GM21619 (cell line): Measurements from ENCODE around the gene HAP1.
"Not testable (repeated sequence)": the region's sequence is repeated elsewhere in the genome, so short reads cannot be mapped to it uniquely, and the experiment has no call there.

ENCODE experiments used
- ATAC-seq: cut with Tn5 transposase; IDR thresholded peaks from one replicate; pipeline ENCODE4 v1.9.1; 2021; ENCODE audit not compliant: unreplicated experiment

Gene HAP1

DNA sequence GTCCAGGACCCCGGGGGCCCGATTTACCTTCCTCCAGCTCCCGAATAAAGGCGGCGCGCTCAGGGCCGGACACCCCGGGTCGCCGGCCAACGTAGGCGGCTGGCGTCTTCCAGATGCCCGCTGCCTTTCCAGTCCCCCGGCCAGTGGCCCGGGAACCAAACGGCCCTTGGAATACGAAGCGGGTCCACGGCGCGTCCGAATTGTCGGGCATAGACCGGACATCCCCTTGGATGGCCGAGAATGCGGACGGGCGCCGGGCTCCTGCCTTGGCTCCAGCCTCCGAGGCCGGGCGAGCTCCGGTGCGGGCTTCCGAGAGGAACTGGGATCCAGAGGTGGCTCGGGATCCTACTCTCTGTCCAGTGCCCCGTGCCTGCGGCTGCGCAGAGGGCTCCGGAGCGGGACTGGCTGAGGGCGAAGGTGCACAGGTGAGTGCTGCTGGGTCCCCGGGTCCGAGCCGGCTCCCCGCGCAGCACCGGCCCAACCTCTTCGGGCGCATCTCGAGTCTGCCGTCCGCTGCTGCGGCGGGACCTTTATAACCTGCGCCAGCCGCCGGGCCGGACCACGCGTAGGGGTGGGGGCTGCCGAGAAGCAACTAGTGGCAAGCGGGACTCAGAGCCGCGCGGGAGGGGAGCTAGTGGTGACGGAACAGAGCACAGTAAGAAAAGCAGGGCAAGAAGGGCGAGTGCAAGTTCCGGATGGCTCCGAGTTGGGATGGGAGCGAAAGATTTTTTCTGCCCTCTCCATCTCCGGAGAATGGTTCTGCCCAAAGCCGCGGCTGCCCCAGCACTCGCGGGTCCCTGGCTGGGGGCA, at the start of gene HAP1:
Gene HAP1 (minus strand): TSS at position 505 of the 810 bp plus-strand sequence. CDS start 9 bp downstream, at position 496.
- no peak for ATAC-seq

DNA sequence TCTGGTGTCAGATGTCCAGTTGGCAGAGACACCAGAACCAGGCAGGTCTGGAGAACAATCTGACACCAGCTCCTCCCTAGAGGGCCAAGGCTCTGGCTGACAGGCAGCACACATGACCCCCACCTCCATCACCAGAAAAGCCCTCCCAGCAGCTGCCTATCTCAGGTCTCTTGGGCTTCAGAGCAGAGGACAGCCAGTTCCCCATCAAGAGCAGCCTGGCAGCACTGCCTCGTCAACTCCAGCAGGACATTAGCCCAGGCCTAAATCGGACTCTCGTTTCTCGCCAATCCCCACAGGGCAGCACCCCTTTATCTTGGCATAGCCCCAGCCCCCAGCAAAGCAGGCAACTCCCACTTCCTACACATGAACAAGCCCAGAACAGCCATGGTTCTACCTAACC, 47.7 kb upstream of the HAP1 start:
- ATAC-seq: no peak

- ATAC-seq: no peak
Measured at GRCh38 chr17:41781404-41782110, 47.1 kb upstream of the HAP1 start.

- ATAC-seq: no peak
Measured at GRCh38 chr17:41779954-41780353, 45.5 kb upstream of the HAP1 start.

DNA sequence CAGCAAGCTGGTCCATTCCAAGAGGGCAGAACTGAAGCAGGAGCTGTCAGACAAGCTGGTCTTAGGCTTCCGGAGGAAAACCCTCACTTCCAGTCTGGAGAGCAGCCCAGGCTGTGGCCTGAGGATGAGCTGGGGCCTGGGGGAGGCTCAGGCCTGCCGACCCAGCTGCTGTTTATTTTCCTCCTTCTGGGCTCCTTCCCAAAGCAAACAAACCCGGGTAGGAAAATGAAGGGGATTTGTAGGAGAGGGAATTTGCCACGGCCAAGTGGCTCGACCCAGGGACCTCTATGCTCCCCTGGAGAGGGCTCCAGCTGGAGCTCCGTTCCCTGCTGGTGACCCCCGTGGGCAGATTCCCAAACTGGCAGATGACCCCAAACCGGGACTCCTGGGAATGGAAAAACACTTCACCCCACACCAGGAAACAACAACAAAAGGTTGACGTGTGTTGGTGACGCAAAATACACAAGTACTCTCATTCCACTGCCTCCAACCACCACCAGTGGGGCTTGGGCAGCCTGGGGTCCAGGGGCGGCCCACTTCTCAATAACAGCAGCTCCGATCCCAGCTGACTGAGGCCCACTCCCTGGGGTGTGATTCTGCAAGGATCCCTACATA, 43.2 kb upstream of the HAP1 start:
- ATAC-seq: no peak

- ATAC-seq: no peak
Measured at GRCh38 chr17:41777157-41777573, 42.7 kb upstream of the HAP1 start.

DNA sequence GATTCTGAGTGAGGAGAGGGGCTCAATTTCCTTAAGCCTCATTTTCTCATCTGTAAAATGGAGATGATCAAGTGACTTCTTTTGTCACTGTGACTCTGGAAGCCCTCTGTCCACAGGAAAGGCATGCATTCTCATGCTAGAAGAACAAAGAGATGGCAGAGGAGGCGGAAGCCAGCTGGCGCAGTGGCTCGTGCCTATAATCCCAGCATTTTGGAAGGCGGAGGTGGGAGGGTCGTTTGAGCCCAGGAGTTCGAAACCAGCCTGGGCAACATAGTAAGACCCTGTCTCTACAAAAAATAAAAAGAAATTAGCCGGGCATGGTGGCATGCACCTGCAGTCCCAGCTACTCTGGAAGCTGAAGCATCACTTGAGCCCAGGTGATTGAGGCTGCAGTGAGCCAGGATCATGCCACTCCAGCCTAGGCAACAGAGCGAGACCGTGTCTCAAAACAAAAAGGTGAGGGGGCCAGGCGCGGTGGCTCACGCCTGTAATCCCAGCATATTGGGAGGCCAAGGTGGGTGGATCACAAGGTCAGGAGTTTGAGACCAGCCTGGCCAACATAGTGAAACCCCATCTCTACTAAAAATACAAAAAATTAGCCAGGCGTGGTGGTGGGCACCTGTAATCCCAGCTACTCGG, 41.9 kb upstream of the HAP1 start:
- ATAC-seq: not testable (repeated sequence)

DNA sequence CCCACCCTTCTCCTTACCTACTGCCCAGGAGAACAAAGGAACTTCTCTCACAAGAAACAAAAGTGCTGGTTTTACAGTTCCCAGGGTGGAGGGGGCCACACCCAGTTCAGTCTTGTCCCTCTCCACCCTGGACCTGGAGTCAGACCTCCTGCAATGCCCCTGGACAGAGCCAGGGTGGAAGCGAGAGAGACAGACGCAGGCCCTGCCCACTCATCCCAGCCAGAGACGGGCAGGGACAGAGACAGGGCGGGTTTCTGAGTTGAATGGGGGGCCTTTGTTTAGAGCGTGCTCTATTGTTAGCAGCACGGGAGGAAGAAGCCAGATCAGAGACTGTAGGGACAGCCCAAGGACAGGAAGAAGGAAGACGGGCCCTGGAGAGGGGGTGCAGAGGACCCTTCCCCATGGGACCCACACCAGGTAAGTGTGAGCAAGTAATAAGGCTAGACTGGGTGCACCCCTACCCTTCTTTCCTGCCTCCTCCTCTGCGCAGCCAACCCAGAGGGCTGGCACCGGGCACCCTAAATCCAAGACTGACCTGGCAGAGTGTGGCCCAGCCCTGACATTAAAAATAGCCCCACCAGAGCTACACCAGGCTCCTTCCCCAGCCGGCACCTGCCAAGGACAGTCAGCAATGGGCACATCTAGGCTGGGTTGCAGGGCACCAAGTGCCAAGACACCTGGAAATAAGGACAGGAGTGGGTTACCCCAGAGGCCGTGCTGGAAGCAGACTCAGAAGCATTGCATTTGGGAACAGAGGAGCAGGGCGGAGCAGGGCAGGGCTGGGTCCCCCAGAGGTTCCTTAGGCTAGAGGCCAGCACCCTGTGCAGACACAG, 41.2 kb upstream of the HAP1 start:
- no peak for ATAC-seq

GRCh38 chr17:41773731-41774193, 39.3 kb upstream of the HAP1 start:
- no peak for ATAC-seq

GRCh38 chr17:41773190-41773588, 38.7 kb upstream of the HAP1 start:
- ATAC-seq: no peak

- no peak for ATAC-seq
Measured at GRCh38 chr17:41772586-41773189, 38.2 kb upstream of the HAP1 start.

- no peak for ATAC-seq
Measured at GRCh38 chr17:41772218-41772585, 37.8 kb upstream of the HAP1 start.

- ATAC-seq: no peak
Measured at GRCh38 chr17:41771389-41772206, 37.2 kb upstream of the HAP1 start.

DNA sequence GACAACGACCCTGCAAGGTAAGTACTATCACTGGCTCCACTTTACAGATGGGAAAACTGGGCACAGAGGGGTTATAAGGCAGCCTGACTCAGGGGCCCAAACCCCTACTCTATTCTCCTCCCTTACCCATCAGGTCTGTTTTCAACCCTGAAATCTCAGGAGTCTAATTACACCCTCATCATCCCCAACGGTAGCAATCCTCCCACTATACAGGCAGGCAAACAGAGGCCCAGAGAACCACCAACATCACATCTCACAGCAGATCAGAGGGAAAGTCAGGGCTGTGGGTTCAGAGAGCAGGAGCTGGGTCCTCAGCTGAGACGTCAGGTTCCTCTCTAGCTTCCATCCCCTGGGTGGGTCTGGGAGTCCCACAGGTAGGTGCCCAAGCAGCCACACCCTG, 35.5 kb upstream of the HAP1 start:
- no peak for ATAC-seq

DNA sequence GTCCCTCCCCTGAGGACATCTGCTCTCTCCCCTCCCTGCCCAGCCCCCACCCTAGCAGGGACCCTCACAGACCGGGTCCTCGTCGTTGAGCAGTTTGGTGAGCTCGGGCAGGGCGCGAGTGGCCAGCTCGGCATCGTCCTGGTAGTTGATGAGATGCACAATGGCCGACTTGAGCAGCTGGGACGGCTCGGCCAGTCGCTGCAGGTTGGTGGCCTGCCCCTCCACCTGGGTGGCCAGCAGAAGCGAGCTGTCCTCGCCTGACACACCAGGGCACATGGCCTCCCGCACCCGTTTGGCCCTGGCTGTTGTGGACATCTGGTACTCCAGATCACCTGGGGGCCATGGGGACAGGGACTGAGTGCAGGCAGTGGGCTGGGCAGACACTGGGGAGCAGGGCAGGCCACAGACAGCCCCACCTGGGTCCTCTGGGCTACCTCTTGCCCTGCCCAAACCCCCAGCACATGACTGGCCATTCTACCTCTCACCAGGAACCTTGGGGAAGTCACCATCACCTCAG, 35.0 kb upstream of the HAP1 start:
- ATAC-seq: no peak

DNA sequence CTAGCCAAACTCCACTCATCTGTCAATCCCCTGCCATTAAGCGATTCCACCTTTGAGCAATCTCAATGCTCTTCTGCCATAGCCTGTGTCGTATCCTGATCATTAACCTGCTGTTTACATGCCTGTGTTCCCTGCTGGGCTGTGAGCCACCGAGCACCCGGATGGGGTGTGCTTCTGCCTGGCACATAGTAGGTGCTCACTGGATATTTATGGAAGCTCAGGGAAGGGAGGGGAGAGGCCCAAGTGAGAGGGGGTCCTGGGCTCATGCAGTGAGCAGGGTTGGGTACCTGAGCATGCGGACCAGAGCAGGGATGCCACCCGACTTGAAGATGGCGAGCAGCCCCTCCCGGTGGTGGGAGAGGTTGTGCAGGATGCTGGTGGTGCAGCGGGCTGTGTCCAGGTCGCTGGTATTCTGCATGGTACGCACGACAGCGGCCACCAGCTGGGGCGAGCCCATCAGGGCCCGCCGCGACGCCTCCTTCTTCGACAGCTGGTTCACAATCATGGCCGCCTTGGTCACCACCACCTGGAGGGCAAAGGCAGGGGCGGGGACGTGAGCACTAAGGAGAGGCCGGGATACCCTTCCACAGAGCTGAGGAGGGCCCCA, 34.3 kb upstream of the HAP1 start:
- ATAC-seq: no peak

DNA sequence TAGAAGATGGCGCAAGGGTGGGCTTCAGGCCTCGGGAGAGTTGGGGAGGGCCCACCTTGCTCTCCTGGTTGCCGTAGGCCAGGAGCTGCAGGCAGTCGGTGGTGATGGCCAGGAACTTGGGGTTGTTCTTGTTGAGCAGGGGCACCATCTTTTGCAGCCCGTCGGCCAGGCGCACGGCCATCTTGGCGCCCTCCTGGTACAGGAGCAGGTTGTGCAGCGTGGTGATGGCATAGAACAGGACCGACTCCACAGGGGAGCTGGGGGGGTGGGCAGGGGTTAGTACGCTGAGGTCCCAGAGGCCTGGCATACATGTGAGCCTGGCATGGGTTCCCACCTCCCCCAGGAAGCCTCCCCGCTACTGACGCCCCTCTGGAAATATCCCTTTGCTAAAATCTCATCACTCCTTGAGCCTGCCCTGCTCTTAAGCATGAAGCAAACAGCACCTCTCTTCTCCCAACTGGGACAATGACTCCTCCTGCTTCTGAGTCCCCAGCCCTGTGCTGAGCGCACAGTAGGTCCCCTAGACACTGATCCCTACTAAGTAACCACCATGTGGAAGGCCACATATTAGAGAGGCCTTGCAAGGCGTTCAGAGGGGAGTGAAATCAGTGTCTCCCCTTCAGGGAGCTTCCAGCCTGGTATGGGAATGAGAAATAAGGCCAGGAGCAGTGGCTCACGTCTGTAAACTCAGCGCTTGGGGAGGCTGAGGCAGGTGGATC, 33.0 kb upstream of the HAP1 start:
- ATAC-seq: no peak

DNA sequence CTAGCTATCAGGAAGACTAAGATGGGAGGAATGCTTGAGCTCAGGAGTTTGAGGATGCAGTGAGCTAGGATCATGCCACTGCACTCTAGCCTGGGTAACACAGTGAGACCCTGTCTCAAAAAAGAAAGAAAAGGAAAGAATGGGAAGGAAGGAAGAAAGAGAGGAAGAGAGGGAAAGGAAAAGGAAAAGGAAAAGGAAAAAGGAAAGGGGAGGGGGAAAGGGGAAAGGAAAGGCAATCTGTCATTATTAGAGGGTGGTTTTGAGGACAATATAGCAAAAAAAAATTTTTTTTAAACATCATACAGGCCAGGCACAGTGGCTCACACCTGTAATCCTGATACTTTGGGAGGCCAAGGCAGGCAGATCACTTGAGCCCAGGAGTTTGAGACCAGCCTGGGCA, 31.7 kb upstream of the HAP1 start:
- no peak for ATAC-seq
